K562 (cell line): ENCODE results near the gene POLA1. TPM values are rescaled to one million over a fixed set of nuclear protein-coding genes. Genes with fewer than 3 reads are reported as not detected.

Experiments
- CCNT2 ChIP-seq: IDR thresholded peaks from 2 replicates; pipeline ENCODE4 v1.6.1; 2011; ENCODE audit warnings: borderline replicate concordance, low read depth, mild to moderate bottlenecking, moderate library complexity, mixed read lengths, low read length; ENCODE audit not compliant: insufficient read length; ENCODE audit errors: extremely low read depth
- polyA plus RNA-seq, 8 experiments: library from polyadenylated mRNA; depleted of rRNA in 4 of 8; stranded (reverse) in 5 of 8; unstranded in 3 of 8; fragments of >200 nt; fragmentation: Nextera tagmentation in 2 of 8; fragmentation: Illumina TruSeq in 1 of 8; extraction: Ambion mirVana in 2 of 8; extraction: Trizol in 1 of 8; gene quantifications; 2 replicates each; pipeline versions ENCODE4 v1.2.1 to v1.2.3, GENCODE V29; 2011 to 2014; ENCODE audit warnings: inconsistent platforms in 1 of 8, missing spikeins in 1 of 8
- total RNA-seq, 7 experiments: library from RNA; depleted of rRNA in 6 of 7; stranded (reverse); fragments of >200 nt in 6 of 7; fragmentation: Illumina TruSeq in 2 of 7; extraction: Trizol in 2 of 7; gene quantifications; 2 replicates each; pipeline versions ENCODE4 v1.2.1 to v1.2.3, GENCODE V29; 2011 to 2021; ENCODE audit warnings: low replicate concordance in 1 of 7
- TF ChIP-seq, protein P1 (sequence below): fragments of 450-650 bp; IDR thresholded peaks from 2 replicates; pipeline ENCODE4 v1.6.1; 2016; ENCODE audit warnings: mild to moderate bottlenecking, moderate library complexity

POLA1 gene
- total and polyA plus RNA-seq, 9 of the 15 experiments (the other 6 are each of a cell fraction or from before 2014, with no cell fraction given), result 8.6 to 48.4 (median 27.4) TPM

DNA sequence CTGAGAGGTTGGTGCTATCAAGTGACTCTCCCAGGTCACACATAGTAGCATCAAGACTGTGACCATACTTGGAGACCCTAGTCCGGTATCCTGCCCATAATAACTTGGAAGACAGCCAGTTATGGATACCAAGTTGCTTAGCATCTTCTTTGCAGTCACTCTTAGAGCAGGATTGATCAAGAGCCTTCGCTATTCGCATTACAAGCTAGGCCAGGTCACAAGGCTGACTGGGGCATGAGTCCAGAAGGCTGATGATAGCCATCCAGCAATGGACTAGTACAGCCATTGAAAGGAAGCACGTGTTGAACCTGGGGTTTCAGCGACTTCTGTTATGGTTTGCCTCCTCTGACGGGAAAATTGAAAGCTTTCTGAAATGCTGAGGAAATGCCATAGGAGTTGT is 157.6 kb downstream of the POLA1 start (continued):
- TF ChIP-seq, protein P1, sequence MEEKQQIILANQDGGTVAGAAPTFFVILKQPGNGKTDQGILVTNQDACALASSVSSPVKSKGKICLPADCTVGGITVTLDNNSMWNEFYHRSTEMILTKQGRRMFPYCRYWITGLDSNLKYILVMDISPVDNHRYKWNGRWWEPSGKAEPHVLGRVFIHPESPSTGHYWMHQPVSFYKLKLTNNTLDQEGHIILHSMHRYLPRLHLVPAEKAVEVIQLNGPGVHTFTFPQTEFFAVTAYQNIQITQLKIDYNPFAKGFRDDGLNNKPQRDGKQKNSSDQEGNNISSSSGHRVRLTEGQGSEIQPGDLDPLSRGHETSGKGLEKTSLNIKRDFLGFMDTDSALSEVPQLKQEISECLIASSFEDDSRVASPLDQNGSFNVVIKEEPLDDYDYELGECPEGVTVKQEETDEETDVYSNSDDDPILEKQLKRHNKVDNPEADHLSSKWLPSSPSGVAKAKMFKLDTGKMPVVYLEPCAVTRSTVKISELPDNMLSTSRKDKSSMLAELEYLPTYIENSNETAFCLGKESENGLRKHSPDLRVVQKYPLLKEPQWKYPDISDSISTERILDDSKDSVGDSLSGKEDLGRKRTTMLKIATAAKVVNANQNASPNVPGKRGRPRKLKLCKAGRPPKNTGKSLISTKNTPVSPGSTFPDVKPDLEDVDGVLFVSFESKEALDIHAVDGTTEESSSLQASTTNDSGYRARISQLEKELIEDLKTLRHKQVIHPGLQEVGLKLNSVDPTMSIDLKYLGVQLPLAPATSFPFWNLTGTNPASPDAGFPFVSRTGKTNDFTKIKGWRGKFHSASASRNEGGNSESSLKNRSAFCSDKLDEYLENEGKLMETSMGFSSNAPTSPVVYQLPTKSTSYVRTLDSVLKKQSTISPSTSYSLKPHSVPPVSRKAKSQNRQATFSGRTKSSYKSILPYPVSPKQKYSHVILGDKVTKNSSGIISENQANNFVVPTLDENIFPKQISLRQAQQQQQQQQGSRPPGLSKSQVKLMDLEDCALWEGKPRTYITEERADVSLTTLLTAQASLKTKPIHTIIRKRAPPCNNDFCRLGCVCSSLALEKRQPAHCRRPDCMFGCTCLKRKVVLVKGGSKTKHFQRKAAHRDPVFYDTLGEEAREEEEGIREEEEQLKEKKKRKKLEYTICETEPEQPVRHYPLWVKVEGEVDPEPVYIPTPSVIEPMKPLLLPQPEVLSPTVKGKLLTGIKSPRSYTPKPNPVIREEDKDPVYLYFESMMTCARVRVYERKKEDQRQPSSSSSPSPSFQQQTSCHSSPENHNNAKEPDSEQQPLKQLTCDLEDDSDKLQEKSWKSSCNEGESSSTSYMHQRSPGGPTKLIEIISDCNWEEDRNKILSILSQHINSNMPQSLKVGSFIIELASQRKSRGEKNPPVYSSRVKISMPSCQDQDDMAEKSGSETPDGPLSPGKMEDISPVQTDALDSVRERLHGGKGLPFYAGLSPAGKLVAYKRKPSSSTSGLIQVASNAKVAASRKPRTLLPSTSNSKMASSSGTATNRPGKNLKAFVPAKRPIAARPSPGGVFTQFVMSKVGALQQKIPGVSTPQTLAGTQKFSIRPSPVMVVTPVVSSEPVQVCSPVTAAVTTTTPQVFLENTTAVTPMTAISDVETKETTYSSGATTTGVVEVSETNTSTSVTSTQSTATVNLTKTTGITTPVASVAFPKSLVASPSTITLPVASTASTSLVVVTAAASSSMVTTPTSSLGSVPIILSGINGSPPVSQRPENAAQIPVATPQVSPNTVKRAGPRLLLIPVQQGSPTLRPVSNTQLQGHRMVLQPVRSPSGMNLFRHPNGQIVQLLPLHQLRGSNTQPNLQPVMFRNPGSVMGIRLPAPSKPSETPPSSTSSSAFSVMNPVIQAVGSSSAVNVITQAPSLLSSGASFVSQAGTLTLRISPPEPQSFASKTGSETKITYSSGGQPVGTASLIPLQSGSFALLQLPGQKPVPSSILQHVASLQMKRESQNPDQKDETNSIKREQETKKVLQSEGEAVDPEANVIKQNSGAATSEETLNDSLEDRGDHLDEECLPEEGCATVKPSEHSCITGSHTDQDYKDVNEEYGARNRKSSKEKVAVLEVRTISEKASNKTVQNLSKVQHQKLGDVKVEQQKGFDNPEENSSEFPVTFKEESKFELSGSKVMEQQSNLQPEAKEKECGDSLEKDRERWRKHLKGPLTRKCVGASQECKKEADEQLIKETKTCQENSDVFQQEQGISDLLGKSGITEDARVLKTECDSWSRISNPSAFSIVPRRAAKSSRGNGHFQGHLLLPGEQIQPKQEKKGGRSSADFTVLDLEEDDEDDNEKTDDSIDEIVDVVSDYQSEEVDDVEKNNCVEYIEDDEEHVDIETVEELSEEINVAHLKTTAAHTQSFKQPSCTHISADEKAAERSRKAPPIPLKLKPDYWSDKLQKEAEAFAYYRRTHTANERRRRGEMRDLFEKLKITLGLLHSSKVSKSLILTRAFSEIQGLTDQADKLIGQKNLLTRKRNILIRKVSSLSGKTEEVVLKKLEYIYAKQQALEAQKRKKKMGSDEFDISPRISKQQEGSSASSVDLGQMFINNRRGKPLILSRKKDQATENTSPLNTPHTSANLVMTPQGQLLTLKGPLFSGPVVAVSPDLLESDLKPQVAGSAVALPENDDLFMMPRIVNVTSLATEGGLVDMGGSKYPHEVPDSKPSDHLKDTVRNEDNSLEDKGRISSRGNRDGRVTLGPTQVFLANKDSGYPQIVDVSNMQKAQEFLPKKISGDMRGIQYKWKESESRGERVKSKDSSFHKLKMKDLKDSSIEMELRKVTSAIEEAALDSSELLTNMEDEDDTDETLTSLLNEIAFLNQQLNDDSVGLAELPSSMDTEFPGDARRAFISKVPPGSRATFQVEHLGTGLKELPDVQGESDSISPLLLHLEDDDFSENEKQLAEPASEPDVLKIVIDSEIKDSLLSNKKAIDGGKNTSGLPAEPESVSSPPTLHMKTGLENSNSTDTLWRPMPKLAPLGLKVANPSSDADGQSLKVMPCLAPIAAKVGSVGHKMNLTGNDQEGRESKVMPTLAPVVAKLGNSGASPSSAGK, result no peak
- TF ChIP-seq CCNT2, result no peak
